ENCODE data around the gene SLC16A5. TPM values are rescaled to one million over a fixed set of nuclear protein-coding genes. Genes with fewer than 3 reads are reported as not detected.
A peak's percentile ranks its signal among the peaks of the same experiment; 100 is the strongest.
"Not testable (repeated sequence)": the region's sequence is repeated elsewhere in the genome, so short reads cannot be mapped to it uniquely, and the experiment has no call there.

The SLC16A5 gene
- total RNA-seq, result 6.8 and 7.2 TPM in 2 replicates

DNA sequence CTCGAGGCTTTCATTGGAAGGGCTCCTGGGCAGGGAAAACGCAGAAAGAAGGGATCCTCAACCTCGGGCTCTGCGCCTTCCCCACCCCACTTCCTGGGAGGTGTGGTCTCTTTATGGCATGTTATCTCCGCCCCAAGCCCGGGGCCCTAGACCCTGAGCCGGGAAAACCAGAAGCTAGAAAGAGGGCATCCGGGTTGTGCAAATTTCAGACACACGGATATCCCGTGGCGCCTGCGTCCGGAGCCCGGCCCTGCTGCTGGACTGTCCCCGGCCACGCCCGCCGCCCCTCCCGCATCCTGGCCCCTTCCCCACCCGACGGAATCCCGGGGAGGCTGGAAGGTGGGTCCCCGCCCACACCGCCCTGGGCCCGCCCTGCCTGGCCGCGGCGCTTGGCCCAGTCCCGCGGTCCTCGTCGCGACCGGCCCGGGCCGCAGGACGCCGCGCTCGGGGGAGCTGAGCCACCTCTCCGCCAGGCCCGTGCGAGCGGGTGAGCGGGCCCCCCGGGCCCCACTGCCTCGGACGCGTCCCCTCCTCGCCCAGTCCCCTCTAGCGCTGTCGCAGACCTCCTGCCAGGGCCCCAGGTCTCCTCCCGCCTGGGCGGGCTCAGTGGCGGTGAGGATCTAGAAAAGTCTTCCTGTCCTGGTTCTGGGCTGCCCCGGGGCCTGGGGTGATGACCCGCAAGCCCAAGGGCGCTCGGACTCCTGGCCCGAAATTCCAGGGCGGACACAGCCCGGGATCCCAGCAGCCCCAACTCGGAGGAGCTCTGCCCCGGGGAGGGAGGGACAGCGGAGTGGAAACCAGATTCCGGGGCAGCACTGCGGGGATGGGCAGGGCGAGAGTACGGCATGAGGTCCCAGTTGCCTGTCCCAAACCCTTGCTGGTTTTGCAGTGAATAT is at the start of gene SLC16A5:
SLC16A5 (plus strand) TSS at position 397 of the 896 bp plus-strand sequence. CDS start 5,683 bp downstream, outside the sequence.
- no peaks in the 10 kb centered on the region for H3K27me3 Mint-ChIP-seq
- H3K4me1 Mint-ChIP-seq, result peaks cover 45% of the 10 kb centered on the region
- no peaks in the 10 kb centered on the region for H3K36me3 Mint-ChIP-seq (ENCODE audit: low read depth)
- DNase-seq, result peak; percentile 88
- H3K27ac Mint-ChIP-seq, result peak within 1 kb of the TSS; percentile 87
- intact Hi-C loops (cut with micrococcal nuclease), result loop anchor here (2.0 kb wide), 1 partner anchor 21 kb away; the partner anchor contains the start of gene ARMC7
- no peaks in the 10 kb centered on the region for H3K9me3 Mint-ChIP-seq
- H3K4me3 Mint-ChIP-seq, result peak within 1 kb of the TSS; percentile 88

DNA sequence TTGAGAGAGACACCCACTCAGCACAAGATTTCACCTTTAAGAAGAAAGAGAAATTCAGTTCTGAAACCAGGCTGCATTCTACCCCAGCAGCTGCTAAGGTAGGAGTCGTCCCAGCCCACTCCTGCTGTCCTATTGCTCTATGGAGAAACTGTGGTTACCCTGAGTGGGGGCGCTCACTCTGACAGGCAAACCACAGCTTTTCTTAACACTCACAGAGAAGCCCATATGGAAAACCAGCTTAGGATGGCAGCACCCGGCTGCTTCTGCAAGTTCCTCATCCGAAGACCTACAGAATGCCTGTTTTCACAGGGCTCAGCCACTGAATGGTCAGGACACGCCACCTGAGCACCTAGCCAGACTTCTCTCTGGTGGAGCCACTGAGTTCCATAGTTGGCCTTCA is 48.5 kb upstream of the SLC16A5 start:
- no peak for DNase-seq
- no peak overlapping the region for H3K4me3 Mint-ChIP-seq
- peaks cover 3% of the 10 kb centered on the region for H3K27me3 Mint-ChIP-seq
- intact Hi-C loops (cut with micrococcal nuclease), result no loop called here
- peaks cover 30% of the 10 kb centered on the region for H3K36me3 Mint-ChIP-seq (ENCODE audit: low read depth)
- no peaks in the 10 kb centered on the region for H3K9me3 Mint-ChIP-seq
- no peak overlapping the region for H3K27ac Mint-ChIP-seq
- H3K4me1 Mint-ChIP-seq, result peaks cover 32% of the 10 kb centered on the region

- H3K36me3 Mint-ChIP-seq (ENCODE audit: low read depth), result peaks cover 27% of the 10 kb centered on the region
- peaks cover 24% of the 10 kb centered on the region for H3K4me1 Mint-ChIP-seq
- H3K9me3 Mint-ChIP-seq, result no peaks in the 10 kb centered on the region
- H3K27me3 Mint-ChIP-seq, result no peaks in the 10 kb centered on the region
- no peak overlapping the region for H3K4me3 Mint-ChIP-seq
- H3K27ac Mint-ChIP-seq, result no peak overlapping the region
- intact Hi-C loops (cut with micrococcal nuclease), result no loop called here
- no peak for DNase-seq
Observed at GRCh38 chr17:75041656-75042280, 46.0 kb upstream of the SLC16A5 start.

DNA sequence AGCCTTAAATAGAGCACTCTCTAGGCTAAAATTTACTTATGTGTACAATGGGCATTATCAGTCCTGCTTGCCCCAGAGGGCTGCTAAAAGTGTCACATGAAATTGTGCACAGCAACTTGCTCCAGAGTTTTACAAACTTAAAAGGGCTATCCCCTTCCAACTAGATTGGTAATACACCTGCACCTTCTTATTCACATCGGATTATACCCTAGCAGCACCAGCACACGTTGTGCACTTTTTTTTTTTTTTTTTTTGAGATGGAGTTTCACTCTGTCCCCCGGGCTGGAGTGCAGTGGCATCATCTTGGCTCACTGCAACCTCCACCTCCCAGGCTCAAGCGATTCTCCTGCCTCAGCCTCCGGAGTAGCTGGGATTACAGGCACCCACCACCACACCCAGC is 44.0 kb upstream of the SLC16A5 start:
- Mint-ChIP-seq H3K4me1 (peaks cover 31% of the 10 kb centered on the region), H3K36me3 (ENCODE audit: low read depth) (peaks cover 27% of the 10 kb centered on the region)
- intact Hi-C loops (cut with micrococcal nuclease); DNase-seq; H3K27me3 Mint-ChIP-seq; H3K9me3 Mint-ChIP-seq; H3K27ac Mint-ChIP-seq; H3K4me3 Mint-ChIP-seq: not testable (repeated sequence)

DNA sequence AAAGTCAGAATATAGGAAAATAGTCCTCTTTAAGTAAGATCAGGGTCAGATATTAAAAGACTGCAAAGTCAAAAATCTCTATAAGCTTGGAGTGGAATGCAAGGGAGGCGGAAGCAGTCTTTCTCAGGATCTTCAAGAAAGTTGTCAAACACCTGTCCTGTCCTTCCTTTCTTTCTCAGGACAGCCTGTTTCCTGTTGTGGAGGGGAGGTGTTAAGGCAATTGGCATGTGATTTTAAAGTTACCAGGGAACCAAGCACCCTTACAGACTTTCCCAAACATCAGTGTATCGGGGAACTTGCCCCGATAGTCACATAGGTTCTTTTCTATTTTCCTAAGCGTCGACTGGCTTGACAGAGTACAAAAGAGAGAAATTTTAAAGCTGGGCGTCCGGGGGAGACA is 43.0 kb upstream of the SLC16A5 start:
- no peak for DNase-seq
- peaks cover 32% of the 10 kb centered on the region for H3K4me1 Mint-ChIP-seq
- H3K27ac Mint-ChIP-seq, result no peak overlapping the region
- H3K27me3 Mint-ChIP-seq, result no peaks in the 10 kb centered on the region
- peak overlapping the region; percentile 67 for H3K4me3 Mint-ChIP-seq
- intact Hi-C loops (cut with micrococcal nuclease), result no loop called here
- H3K9me3 Mint-ChIP-seq, result no peaks in the 10 kb centered on the region
- H3K36me3 Mint-ChIP-seq (ENCODE audit: low read depth), result peaks cover 30% of the 10 kb centered on the region

- not testable (repeated sequence) for DNase-seq, H3K27me3 Mint-ChIP-seq, H3K9me3 Mint-ChIP-seq
- Mint-ChIP-seq H3K4me1 (peaks cover 29% of the 10 kb centered on the region), H3K4me3 (peak overlapping the region; percentile 99), H3K27ac (peak overlapping the region; percentile 95), H3K36me3 (ENCODE audit: low read depth) (peaks cover 21% of the 10 kb centered on the region)
- intact Hi-C loops (cut with micrococcal nuclease), result loop anchor here (1.0 to 2.0 kb wide), 2 partner anchors 11 to 63 kb away; partner anchors contain the start of gene ARMC7
Observed at GRCh38 chr17:75045946-75046406, 41.8 kb upstream of the SLC16A5 start.

GRCh38 chr17:75046407-75047289 is 41.1 kb upstream of the SLC16A5 start, which contains the start of the genes ATP5PD and KCTD2:
Gene ATP5PD (minus strand): TSS chr17:75046969. CDS start chr17:75042650, 4,319 bp downstream.
Gene KCTD2 (plus strand): TSS chr17:75047225. CDS start chr17:75047251, 26 bp downstream.
- intact Hi-C loops (cut with micrococcal nuclease), result loop anchor here (1.0 to 2.0 kb wide), 2 partner anchors 11 to 62 kb away; partner anchors contain the start of gene ARMC7
- H3K9me3 Mint-ChIP-seq, result no peaks in the 10 kb centered on the region
- H3K4me3 Mint-ChIP-seq, result peak within 1 kb of the TSS; percentile 99
- H3K27me3 Mint-ChIP-seq, result no peaks in the 10 kb centered on the region
- peaks cover 29% of the 10 kb centered on the region for H3K4me1 Mint-ChIP-seq
- peak within 1 kb of the TSS; percentile 95 for H3K27ac Mint-ChIP-seq
- DNase-seq, result peak; percentile 98
- peaks cover 18% of the 10 kb centered on the region for H3K36me3 Mint-ChIP-seq (ENCODE audit: low read depth)

GRCh38 chr17:75047398-75048098 is 40.2 kb upstream of the SLC16A5 start:
- intact Hi-C loops (cut with micrococcal nuclease), result loop anchor here (2.0 kb wide), 1 partner anchor 61 kb away; the partner anchor contains the start of gene ARMC7
- peaks cover 29% of the 10 kb centered on the region for H3K4me1 Mint-ChIP-seq
- peak overlapping the region; percentile 98 for H3K4me3 Mint-ChIP-seq
- no peaks in the 10 kb centered on the region for H3K9me3 Mint-ChIP-seq
- H3K27ac Mint-ChIP-seq, result peak overlapping the region; percentile 86
- peaks cover 17% of the 10 kb centered on the region for H3K36me3 Mint-ChIP-seq (ENCODE audit: low read depth)
- DNase-seq, result peak; percentile 79
- no peaks in the 10 kb centered on the region for H3K27me3 Mint-ChIP-seq

DNA sequence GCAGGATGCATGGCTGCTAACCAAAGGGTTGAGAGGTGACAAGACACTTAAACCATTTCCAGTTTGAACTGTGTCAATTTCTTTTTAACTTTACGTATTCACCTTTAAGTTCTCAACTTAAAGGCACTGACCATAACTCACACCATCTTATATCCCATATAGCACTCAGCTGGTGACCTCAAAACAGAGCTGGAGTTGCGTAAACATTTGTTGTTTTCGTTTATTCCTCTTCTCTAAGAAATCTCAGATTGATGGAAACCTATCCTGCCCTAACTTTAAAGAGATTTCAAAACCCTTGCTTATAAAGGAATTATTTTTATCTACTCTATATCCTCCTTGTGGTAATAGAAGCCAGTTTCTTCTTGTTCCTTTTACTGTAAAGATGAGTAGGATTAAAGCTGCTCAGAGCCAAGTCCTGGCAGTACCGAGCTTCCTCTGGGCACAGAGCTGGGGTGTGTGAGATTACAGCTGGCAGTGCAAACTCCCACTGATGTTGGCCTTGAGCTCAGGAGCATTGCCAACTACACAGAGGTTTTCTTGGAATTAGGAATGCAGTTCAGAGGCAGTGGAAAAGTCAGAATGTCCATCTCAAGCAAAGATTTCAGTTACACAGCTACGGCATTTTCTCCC is 39.4 kb upstream of the SLC16A5 start:
- peak overlapping the region; percentile 98 for H3K4me3 Mint-ChIP-seq
- peak overlapping the region; percentile 86 for H3K27ac Mint-ChIP-seq
- no peaks in the 10 kb centered on the region for H3K9me3 Mint-ChIP-seq
- H3K4me1 Mint-ChIP-seq, result peaks cover 29% of the 10 kb centered on the region
- peaks cover 22% of the 10 kb centered on the region for H3K36me3 Mint-ChIP-seq (ENCODE audit: low read depth)
- no peak for DNase-seq
- H3K27me3 Mint-ChIP-seq, result no peaks in the 10 kb centered on the region
- intact Hi-C loops (cut with micrococcal nuclease), result no loop called here

DNA sequence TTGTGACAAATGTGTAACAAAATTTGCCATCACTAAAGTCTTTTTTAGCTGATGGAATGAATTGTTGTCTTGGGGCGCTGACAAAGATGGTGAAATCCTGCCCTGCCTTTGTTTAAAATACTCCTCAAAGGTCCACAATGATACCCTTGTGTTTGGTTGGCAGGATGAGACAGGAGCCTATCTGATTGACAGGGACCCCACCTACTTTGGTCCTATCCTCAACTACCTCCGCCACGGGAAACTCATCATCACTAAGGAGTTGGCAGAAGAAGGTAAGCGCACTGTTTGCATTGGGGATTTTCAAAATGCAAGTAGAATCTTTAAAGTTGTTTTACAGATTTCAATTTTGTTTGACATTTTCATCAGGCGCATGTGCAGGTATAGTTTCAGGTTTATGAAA is 38.7 kb upstream of the SLC16A5 start:
- Mint-ChIP-seq H3K4me3 (no peak overlapping the region), H3K9me3 (no peaks in the 10 kb centered on the region), H3K27ac (no peak overlapping the region), H3K27me3 (no peaks in the 10 kb centered on the region), H3K36me3 (ENCODE audit: low read depth) (peaks cover 25% of the 10 kb centered on the region), H3K4me1 (peaks cover 29% of the 10 kb centered on the region)
- intact Hi-C loops (cut with micrococcal nuclease), result no loop called here
- DNase-seq, result no peak

- H3K36me3 Mint-ChIP-seq (ENCODE audit: low read depth), result peaks cover 28% of the 10 kb centered on the region
- peaks cover 29% of the 10 kb centered on the region for H3K4me1 Mint-ChIP-seq
- no peak overlapping the region for H3K27ac Mint-ChIP-seq
- no peaks in the 10 kb centered on the region for H3K9me3 Mint-ChIP-seq
- no peaks in the 10 kb centered on the region for H3K27me3 Mint-ChIP-seq
- intact Hi-C loops (cut with micrococcal nuclease), result no loop called here
- DNase-seq, result no peak
- no peak overlapping the region for H3K4me3 Mint-ChIP-seq
Observed at GRCh38 chr17:75049706-75050105, 38.0 kb upstream of the SLC16A5 start.

GRCh38 chr17:75051941-75052340 is 35.8 kb upstream of the SLC16A5 start:
- H3K4me1 Mint-ChIP-seq, result peaks cover 25% of the 10 kb centered on the region
- DNase-seq, result no peak
- no peaks in the 10 kb centered on the region for H3K9me3 Mint-ChIP-seq
- H3K36me3 Mint-ChIP-seq (ENCODE audit: low read depth), result peaks cover 36% of the 10 kb centered on the region
- no peaks in the 10 kb centered on the region for H3K27me3 Mint-ChIP-seq
- H3K4me3 Mint-ChIP-seq, result no peak overlapping the region
- no peak overlapping the region for H3K27ac Mint-ChIP-seq
- intact Hi-C loops (cut with micrococcal nuclease), result no loop called here
